ENCODE results near the gene PAQR5. TPM values are rescaled to one million over a fixed set of nuclear protein-coding genes. Genes with fewer than 3 reads are reported as not detected.

Gene PAQR5
- total RNA-seq, 6 experiments from 2014 or later: 0.28 to 3.0 (median 0.98) TPM

DNA sequence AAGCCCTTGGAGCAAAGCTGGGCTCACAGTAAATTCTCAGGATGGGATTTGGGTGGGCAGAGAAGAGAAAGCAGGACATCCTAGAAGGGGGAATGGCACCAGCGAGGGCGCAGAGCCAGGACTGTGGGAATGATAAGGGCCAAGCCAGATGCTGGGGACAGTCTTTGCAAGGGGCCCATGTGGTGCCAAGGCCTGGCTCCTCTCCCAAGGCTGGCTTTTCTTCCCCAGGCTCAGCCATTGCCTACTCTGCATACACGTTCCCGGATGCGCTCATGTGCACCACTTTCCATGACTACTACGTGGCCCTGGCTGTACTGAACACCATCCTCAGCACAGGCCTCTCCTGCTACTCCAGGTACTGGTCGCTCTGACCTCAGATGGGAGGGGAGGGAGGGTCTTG lies 90.7 kb downstream of the PAQR5 start:
- intact Hi-C loops (cut with DNase I): no loop called here
- TF ChIP-seq POLR2A (IDR thresholded peaks at IDR 0.05): no peak
- TF ChIP-seq, protein P1, sequence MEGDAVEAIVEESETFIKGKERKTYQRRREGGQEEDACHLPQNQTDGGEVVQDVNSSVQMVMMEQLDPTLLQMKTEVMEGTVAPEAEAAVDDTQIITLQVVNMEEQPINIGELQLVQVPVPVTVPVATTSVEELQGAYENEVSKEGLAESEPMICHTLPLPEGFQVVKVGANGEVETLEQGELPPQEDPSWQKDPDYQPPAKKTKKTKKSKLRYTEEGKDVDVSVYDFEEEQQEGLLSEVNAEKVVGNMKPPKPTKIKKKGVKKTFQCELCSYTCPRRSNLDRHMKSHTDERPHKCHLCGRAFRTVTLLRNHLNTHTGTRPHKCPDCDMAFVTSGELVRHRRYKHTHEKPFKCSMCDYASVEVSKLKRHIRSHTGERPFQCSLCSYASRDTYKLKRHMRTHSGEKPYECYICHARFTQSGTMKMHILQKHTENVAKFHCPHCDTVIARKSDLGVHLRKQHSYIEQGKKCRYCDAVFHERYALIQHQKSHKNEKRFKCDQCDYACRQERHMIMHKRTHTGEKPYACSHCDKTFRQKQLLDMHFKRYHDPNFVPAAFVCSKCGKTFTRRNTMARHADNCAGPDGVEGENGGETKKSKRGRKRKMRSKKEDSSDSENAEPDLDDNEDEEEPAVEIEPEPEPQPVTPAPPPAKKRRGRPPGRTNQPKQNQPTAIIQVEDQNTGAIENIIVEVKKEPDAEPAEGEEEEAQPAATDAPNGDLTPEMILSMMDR (IDR thresholded peaks at IDR 0.05): no peak
- Histone ChIP-seq H3K36me3 (no peaks in the 10 kb centered on the region), H3K9me3 (no peaks in the 10 kb centered on the region), H3K4me3 (no peak overlapping the region), H3K4me1 (peaks cover 0 to under 1% (median 0%) of the 10 kb centered on the region in 4 donors), H3K27me3 (peaks cover 0 to 1% of the 10 kb centered on the region in 2 donors), H3K27ac (no peak overlapping the region)
- DNase-seq: no peak
- no peak for ATAC-seq
- 61% methylated on average over 4 of the region's 7 CpGs for WGBS (ENCODE audit: insufficient coverage, low coverage, low lambda C conversion rate, missing lambda C conversion rate)

DNA sequence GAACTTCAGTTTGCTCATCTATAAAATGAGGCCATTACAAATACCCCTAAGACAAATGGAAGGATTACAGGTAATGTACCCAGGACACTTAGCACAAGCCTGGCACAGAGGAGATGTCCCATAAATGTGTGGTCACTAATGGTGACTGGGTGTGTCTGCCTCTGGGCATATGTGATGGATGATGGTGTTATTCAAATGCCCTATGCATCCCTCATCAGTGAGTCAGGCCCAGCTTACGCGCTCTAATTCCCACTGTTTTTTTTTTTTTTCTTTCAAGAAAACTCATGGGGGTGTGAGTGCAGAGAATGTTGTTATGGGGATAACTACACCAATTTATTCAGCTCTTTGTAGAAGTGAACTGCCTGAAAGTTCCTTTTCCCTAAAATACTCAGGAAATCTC lies 91.9 kb downstream of the PAQR5 start:
- WGBS (ENCODE audit: insufficient coverage, low coverage, low lambda C conversion rate, missing lambda C conversion rate): 100% methylated on average over 2 of the region's 2 CpGs
- ATAC-seq: no peak
- TF ChIP-seq POLR2A (IDR thresholded peaks at IDR 0.05): no peak
- TF ChIP-seq, protein P1 (IDR thresholded peaks at IDR 0.05): no peak
- no peak overlapping the region for H3K27ac ChIP-seq
- no peaks in the 10 kb centered on the region for H3K9me3 ChIP-seq
- no peak for DNase-seq
- H3K36me3 ChIP-seq: no peaks in the 10 kb centered on the region
- no peak overlapping the region for H3K4me3 ChIP-seq
- intact Hi-C loops (cut with DNase I): loop anchor here (5.0 kb wide), 1 partner anchor 333 kb away; no protein-coding TSS in a partner anchor
- peaks cover 0 to 7% (median 0%) of the 10 kb centered on the region in 4 donors for H3K4me1 ChIP-seq
- H3K27me3 ChIP-seq: peaks cover 0 to 5% of the 10 kb centered on the region in 2 donors

DNA sequence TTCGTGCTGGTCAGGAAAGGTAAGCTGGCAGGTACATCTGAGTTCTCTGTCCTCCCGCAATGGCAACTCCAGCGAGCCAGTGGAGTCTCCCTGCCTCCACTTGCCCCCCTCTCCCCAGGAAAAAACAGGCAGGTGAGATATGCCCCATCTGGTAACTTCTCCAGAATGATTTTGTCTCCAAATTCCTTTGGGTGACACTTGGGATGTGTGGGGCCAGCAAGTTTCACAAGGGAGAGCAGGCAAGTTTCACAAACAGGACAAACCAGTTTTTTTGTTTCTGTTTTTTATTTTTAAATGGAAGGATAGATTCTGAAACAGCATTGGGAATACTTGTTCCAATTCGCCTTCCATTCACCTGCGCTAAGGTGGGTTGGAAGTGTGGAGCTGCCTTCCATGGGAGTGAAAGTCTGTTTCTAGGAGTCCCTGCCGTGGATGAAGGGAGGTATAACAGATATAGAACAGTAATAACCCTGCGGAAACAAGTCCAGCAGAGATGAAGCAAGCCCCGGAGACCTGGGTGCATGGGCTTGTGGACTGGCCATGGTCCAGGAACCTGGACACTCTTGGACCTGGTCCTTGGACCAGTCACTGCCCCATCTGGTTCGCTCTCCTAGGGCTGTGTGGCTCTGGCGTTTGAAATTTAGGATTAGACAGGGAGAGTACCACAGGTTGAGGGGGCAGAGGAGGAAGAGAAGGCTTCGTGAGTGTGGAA lies 92.5 kb downstream of the PAQR5 start:
- Histone ChIP-seq H3K36me3 (no peaks in the 10 kb centered on the region), H3K4me1 (peaks cover 0 to 7% (median 0%) of the 10 kb centered on the region in 4 donors), H3K27ac (no peak overlapping the region), H3K4me3 (no peak overlapping the region), H3K27me3 (peaks cover 0 to 5% of the 10 kb centered on the region in 2 donors), H3K9me3 (no peaks in the 10 kb centered on the region)
- WGBS (ENCODE audit: insufficient coverage, low coverage, low lambda C conversion rate, missing lambda C conversion rate): 72% methylated on average over 7 of the region's 11 CpGs
- TF ChIP-seq, protein P1 (IDR thresholded peaks at IDR 0.05): no peak
- no peak for TF ChIP-seq POLR2A (IDR thresholded peaks at IDR 0.05)
- intact Hi-C loops (cut with DNase I): loop anchor here (5.0 kb wide), 1 partner anchor 334 kb away; no protein-coding TSS in a partner anchor
- DNase-seq (no peak), ATAC-seq (no peak)

DNA sequence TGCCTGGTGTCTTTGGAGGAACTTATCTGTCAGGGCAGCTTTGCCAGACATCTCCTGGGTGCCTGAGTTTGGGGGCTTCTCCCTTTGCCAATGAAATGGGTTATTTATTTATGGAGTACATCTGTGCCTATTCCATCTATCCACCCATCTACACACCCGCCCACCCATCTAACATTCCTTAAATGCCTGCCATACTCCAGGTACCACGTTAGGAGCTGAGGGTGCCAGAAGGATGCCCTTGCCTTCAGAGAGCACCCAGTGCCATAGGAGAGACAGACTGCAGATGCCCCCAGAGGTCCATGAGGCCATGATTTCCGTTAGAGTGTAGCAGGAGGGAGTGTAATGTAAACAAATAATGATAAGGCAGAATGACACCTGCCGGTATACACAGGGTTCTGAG lies 93.6 kb downstream of the PAQR5 start:
- ATAC-seq (no peak), DNase-seq (no peak)
- no peak overlapping the region for H3K27ac ChIP-seq
- intact Hi-C loops (cut with DNase I): loop anchor here (5.0 kb wide), 1 partner anchor 335 kb away; no protein-coding TSS in a partner anchor
- no peaks in the 10 kb centered on the region for H3K36me3 ChIP-seq
- H3K4me3 ChIP-seq: no peak overlapping the region
- H3K4me1 ChIP-seq: peaks cover 0 to 7% (median 0%) of the 10 kb centered on the region in 4 donors
- H3K9me3 ChIP-seq: no peaks in the 10 kb centered on the region
- peaks cover 0 to 5% of the 10 kb centered on the region in 2 donors for H3K27me3 ChIP-seq
- 47% methylated on average over 4 of the region's 4 CpGs for WGBS (ENCODE audit: insufficient coverage, low coverage, low lambda C conversion rate, missing lambda C conversion rate)
- TF ChIP-seq, protein P1 (IDR thresholded peaks at IDR 0.05): no peak
- TF ChIP-seq POLR2A (IDR thresholded peaks at IDR 0.05): no peak

Measured in right lobe of liver (tissue), 6 donors.